OCI-LY1 (cell line): ENCODE data around the gene TEC.

ENCODE experiments used
- EZH2 ChIP-seq: fragments of 200-600 bp; sonication (generic), shearing (Covaris generic); IDR thresholded peaks from 2 replicates; pipeline ENCODE4 v1.8.0; 2017; ENCODE audit warnings: borderline replicate concordance, mixed run types, mild to moderate bottlenecking, antibody characterized with exemption, low read length, moderate library complexity, mixed read lengths
- TF ChIP-seq, protein P1 (sequence below): fragments of 200-600 bp; sonication (generic), shearing (Covaris generic); IDR thresholded peaks from 2 replicates; pipeline ENCODE4 v1.5.1; 2017; ENCODE audit warnings: mild to moderate bottlenecking, antibody characterized with exemption, low read length, moderate library complexity, mixed read lengths

DNA sequence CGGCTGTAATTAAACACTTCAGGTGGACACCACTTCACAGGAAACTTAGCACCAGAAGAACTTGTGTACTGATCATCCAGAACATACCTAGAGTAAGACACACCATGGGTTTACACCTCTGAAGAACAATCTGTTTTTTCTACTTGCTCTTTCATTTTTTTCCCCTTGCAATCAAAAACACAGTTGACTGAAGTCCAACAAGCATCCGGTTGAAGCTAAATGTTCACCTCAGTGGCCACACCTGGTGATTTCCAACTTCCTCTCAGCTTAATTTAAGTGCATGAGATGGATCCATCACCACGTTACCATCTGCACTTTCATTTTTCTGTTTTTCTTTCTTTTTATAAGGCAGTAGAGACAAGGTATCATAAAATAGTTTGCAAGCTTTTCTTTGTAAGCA, 130.7 kb downstream of the TEC start:
- TF ChIP-seq, protein P1, sequence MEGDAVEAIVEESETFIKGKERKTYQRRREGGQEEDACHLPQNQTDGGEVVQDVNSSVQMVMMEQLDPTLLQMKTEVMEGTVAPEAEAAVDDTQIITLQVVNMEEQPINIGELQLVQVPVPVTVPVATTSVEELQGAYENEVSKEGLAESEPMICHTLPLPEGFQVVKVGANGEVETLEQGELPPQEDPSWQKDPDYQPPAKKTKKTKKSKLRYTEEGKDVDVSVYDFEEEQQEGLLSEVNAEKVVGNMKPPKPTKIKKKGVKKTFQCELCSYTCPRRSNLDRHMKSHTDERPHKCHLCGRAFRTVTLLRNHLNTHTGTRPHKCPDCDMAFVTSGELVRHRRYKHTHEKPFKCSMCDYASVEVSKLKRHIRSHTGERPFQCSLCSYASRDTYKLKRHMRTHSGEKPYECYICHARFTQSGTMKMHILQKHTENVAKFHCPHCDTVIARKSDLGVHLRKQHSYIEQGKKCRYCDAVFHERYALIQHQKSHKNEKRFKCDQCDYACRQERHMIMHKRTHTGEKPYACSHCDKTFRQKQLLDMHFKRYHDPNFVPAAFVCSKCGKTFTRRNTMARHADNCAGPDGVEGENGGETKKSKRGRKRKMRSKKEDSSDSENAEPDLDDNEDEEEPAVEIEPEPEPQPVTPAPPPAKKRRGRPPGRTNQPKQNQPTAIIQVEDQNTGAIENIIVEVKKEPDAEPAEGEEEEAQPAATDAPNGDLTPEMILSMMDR: no peak
- no peak for TF ChIP-seq EZH2
